Hepatocyte (in vitro differentiated cells): ENCODE measurements around the gene BRSK1. TPM values are rescaled to one million over a fixed set of nuclear protein-coding genes. Genes with fewer than 3 reads are reported as not detected.

Source experiments
- DNase-seq: peaks from one replicate; pipeline ENCODE4 v3.0.0-alpha.2; 2016; ENCODE audit warnings: low spot score
- H2AFZ ChIP-seq: fragments of 200-600 bp; sonication (generic); 2 replicates; pipeline ENCODE4 v1.6.0; 2016; ENCODE audit warnings: antibody characterized with exemption, mild to moderate bottlenecking
- H3K27ac ChIP-seq: fragments of 200-600 bp; sonication (generic); 2 replicates; pipeline ENCODE4 v1.5.1; 2016; ENCODE audit warnings: mild to moderate bottlenecking
- H3K27me3 ChIP-seq: fragments of 200-600 bp; sonication (generic); 2 replicates; pipeline ENCODE4 v1.6.1; 2016
- H3K36me3 ChIP-seq: fragments of 200-600 bp; sonication (generic); replicated peaks from 2 replicates; pipeline ENCODE4 v1.5.1; 2016; ENCODE audit warnings: low read depth; ENCODE audit not compliant: insufficient read depth
- H3K4me1 ChIP-seq: fragments of 200-600 bp; sonication (generic); 2 replicates; pipeline ENCODE4 v1.5.1; 2016; ENCODE audit warnings: mild to moderate bottlenecking, moderate library complexity; ENCODE audit not compliant: insufficient read depth
- H3K4me2 ChIP-seq: fragments of 200-600 bp; sonication (generic); 2 replicates; pipeline ENCODE4 v1.6.0; 2016
- H3K4me3 ChIP-seq: fragments of 200-600 bp; sonication (generic); 2 replicates; pipeline ENCODE4 v1.5.1; 2016; ENCODE audit warnings: mild to moderate bottlenecking
- H3K79me2 ChIP-seq: fragments of 200-600 bp; sonication (generic); 2 replicates; pipeline ENCODE4 v1.6.0; 2017; ENCODE audit warnings: mild to moderate bottlenecking
- H3K9me2 ChIP-seq: fragments of 200-600 bp; sonication (generic); replicated peaks from 2 replicates; pipeline ENCODE4 v1.6.0; 2017; ENCODE audit warnings: mild to moderate bottlenecking; ENCODE audit not compliant: insufficient read depth
- H3K9me3 ChIP-seq: fragments of 200-600 bp; sonication (generic); 2 replicates; pipeline ENCODE4 v1.5.1; 2016; ENCODE audit warnings: low read depth, mild to moderate bottlenecking
- H4K20me1 ChIP-seq: fragments of 200-600 bp; sonication (generic); 2 replicates; pipeline ENCODE4 v1.6.0; 2016; ENCODE audit warnings: mild to moderate bottlenecking; ENCODE audit not compliant: insufficient read depth, poor library complexity, severe bottlenecking
- EZH2 ChIP-seq: fragments of 200-600 bp; sonication (generic); IDR thresholded peaks from 2 replicates; pipeline ENCODE4 v1.6.1; 2016; ENCODE audit warnings: antibody characterized with exemption, mild to moderate bottlenecking, borderline replicate concordance
- EZH2phosphoT487 ChIP-seq: fragments of 200-600 bp; sonication (generic); IDR thresholded peaks from one replicate; pipeline ENCODE4 v1.6.1; 2018; ENCODE audit warnings: antibody characterized with exemption, mild to moderate bottlenecking, low read depth, moderate library complexity; ENCODE audit not compliant: unreplicated experiment, severe bottlenecking
- WGBS: methylation state at CpG from one replicate; pipeline ENCODE4 v1.1.6; 2016; ENCODE audit warnings: low lambda C conversion rate; ENCODE audit errors: missing lambda C conversion rate; 5-methylcytosine and 5-hydroxymethylcytosine counted together
- polyA plus RNA-seq: library from polyadenylated mRNA; unstranded; fragments of >200 nt; fragmentation: Nextera tagmentation; extraction: Ambion mirVana; gene quantifications from 2 replicates; pipeline ENCODE4 v1.2.1, GENCODE V29; 2016
- total RNA-seq: library from RNA; depleted of rRNA; stranded (reverse); fragments of >200 nt; gene quantifications from 2 replicates; pipeline ENCODE4 v1.2.3, GENCODE V29; 2014
- TF ChIP-seq, protein P1 (sequence below): fragments of 200-600 bp; sonication (generic); IDR thresholded peaks from 2 replicates; pipeline ENCODE4 v1.5.1; 2016; ENCODE audit warnings: antibody characterized with exemption, mild to moderate bottlenecking; ENCODE audit not compliant: poor library complexity

BRSK1 gene
- total and polyA plus RNA-seq, 2 experiments from 2014 or later = 2.4 to 13.2 TPM

DNA sequence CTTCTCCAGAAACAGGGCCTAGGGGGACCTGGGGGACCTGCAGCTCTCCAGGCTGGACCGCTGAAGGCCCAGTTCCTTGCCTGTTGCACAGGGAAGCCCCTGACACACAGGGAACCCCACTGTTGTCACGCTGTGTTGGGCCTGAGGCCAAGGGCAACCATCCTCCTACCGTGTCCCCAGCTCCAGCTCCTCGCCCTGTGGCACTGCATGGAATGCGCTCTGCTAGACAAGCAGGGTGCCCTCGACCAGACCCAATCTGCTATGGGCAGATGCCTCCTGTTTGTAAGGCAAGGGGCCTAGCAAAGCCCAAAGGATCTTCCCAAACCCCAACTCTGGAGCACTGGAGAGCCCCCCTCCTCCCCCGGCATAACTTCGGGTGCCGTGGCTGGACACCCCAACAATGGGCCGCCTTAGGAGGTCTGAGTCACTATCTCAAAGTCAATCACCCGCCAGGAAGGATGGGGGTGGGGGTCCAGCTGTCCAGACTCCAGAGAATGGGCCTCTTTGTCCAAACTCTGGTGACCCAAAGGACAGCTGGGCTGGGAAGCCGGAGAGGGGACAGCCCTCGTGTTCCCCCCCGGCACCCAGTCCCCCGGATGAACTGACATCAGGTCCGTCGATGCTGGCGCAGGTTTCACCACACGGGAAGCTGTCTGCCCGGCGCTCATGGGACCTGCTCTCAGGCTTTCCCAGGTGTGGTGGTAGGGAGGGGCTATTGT lies 3.7 kb downstream of the BRSK1 start:
- no peaks in the 10 kb centered on the region for H3K4me1 ChIP-seq
- H3K36me3 ChIP-seq = no peaks in the 10 kb centered on the region
- H3K9me2 ChIP-seq = no peaks in the 10 kb centered on the region
- peaks cover 8% of the 10 kb centered on the region for H3K79me2 ChIP-seq
- no peak overlapping the region for H2AFZ ChIP-seq
- WGBS = 97% methylated on average over 18 of the region's 21 CpGs
- H4K20me1 ChIP-seq = no peaks in the 10 kb centered on the region
- DNase-seq = no peak
- TF ChIP-seq EZH2 (no peak), EZH2phosphoT487 (no peak)
- TF ChIP-seq, protein P1, sequence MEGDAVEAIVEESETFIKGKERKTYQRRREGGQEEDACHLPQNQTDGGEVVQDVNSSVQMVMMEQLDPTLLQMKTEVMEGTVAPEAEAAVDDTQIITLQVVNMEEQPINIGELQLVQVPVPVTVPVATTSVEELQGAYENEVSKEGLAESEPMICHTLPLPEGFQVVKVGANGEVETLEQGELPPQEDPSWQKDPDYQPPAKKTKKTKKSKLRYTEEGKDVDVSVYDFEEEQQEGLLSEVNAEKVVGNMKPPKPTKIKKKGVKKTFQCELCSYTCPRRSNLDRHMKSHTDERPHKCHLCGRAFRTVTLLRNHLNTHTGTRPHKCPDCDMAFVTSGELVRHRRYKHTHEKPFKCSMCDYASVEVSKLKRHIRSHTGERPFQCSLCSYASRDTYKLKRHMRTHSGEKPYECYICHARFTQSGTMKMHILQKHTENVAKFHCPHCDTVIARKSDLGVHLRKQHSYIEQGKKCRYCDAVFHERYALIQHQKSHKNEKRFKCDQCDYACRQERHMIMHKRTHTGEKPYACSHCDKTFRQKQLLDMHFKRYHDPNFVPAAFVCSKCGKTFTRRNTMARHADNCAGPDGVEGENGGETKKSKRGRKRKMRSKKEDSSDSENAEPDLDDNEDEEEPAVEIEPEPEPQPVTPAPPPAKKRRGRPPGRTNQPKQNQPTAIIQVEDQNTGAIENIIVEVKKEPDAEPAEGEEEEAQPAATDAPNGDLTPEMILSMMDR = no peak
- no peaks in the 10 kb centered on the region for H3K27me3 ChIP-seq
- no peak overlapping the region for H3K27ac ChIP-seq
- H3K4me2 ChIP-seq = no peak overlapping the region
- H3K4me3 ChIP-seq = no peak overlapping the region
- no peaks in the 10 kb centered on the region for H3K9me3 ChIP-seq

DNA sequence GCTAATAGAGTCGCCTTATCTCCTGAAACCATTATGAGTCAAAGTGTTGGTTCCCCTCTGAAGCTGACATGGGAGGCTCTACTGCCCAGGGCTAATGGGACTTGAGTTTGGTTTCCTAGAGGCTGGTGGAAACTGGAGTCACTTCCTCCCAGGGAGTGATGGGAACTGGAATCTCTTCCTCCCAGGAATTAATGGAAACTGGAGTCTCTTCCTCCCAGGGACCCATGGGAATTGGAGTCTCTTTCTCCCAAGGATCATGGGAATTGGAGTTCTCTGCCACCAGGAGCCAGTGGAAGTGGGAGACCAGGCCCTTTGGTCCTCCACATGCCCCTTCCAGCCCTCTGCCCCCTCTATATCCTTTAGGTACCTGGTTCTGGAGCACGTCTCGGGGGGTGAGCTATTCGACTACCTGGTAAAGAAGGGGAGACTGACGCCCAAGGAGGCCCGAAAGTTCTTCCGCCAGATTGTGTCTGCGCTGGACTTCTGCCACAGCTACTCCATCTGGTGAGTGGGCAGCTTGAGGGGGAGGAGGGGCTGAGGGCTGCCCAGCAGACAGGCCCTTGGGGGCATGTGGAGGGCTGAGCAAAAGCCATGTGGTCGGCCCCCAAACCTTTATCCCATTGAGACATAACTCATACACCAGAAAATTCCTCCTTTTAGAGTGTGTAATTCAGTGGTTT lies 5.5 kb downstream of the BRSK1 start:
- WGBS = 96% methylated on average over 9 of the region's 9 CpGs
- H2AFZ ChIP-seq = no peak overlapping the region
- no peaks in the 10 kb centered on the region for H3K9me2 ChIP-seq
- DNase-seq = no peak
- H3K9me3 ChIP-seq = no peaks in the 10 kb centered on the region
- H3K36me3 ChIP-seq = no peaks in the 10 kb centered on the region
- no peaks in the 10 kb centered on the region for H3K4me1 ChIP-seq
- H3K27me3 ChIP-seq = no peaks in the 10 kb centered on the region
- H3K27ac ChIP-seq = no peak overlapping the region
- H4K20me1 ChIP-seq = no peaks in the 10 kb centered on the region
- H3K4me2 ChIP-seq = no peak overlapping the region
- no peak overlapping the region for H3K4me3 ChIP-seq
- TF ChIP-seq EZH2phosphoT487 (no peak), EZH2 (no peak)
- TF ChIP-seq, protein P1 = no peak
- H3K79me2 ChIP-seq = peaks cover 5% of the 10 kb centered on the region

DNA sequence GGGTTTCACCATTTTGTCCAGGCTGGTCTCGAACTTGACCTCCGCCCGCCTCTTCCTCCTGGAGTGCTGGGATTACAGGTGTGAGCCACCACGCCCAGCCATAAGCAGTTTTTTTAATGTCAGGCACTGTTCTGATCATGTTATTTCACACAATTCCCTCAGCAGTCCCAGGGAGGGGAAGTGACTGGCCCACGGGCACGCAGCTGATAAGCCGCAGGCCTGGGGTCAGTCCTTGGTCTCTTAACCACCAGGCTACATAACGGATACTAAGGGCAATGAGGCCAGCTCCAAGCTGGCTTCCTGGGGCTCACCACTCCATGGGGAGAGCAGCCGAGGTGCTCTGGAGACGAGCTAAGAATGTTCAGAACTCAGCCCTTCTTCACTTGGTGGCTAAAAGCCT lies 13.5 kb downstream of the BRSK1 start:
- H3K4me1 ChIP-seq = no peaks in the 10 kb centered on the region
- H4K20me1 ChIP-seq = no peaks in the 10 kb centered on the region
- no peak for DNase-seq
- H3K9me3 ChIP-seq = no peaks in the 10 kb centered on the region
- 96% methylated on average over 10 of the region's 10 CpGs for WGBS
- H2AFZ ChIP-seq = no peak overlapping the region
- no peak overlapping the region for H3K4me2 ChIP-seq
- H3K9me2 ChIP-seq = no peaks in the 10 kb centered on the region
- no peaks in the 10 kb centered on the region for H3K27me3 ChIP-seq
- no peak overlapping the region for H3K4me3 ChIP-seq
- no peaks in the 10 kb centered on the region for H3K79me2 ChIP-seq
- TF ChIP-seq, protein P1 = no peak
- TF ChIP-seq EZH2 = no peak
- no peak for TF ChIP-seq EZH2phosphoT487
- no peaks in the 10 kb centered on the region for H3K36me3 ChIP-seq
- no peak overlapping the region for H3K27ac ChIP-seq
